Activated CD8-positive, alpha-beta memory T cell treated with anti-CD3 and anti-CD28 coated beads, Interleukin-2, amount 10 ng/mL, durations not matched to agents 7 days and 5 days (primary cell): Measurements from ENCODE around the gene ADAMTSL1. TPM values are rescaled to one million over a fixed set of nuclear protein-coding genes. Genes with fewer than 3 reads are reported as not detected.

ENCODE experiments used
- ATAC-seq: fragments of 150-1000 bp; cut with Tn5 transposase; one replicate; pipeline ENCODE4 v1.10.0; 2021; ENCODE audit warnings: moderate library complexity
- CTCF ChIA-PET: fragments of 350-600 bp; sonication (Branson Sonifier 250); formaldehyde crosslinking; loops from one replicate; lab custom pipeline; 2021; ENCODE audit warnings: antibody characterized with exemption; lab: Charles Lee
- DNase-seq: peaks from one replicate; pipeline ENCODE4 v3.0.0-alpha.2; 2020
- H3K27ac Mint-ChIP-seq: one replicate; pipeline ENCODE4 v1.8.0; 2021; ENCODE audit warnings: mild to moderate bottlenecking, mixed read lengths
- H3K27me3 Mint-ChIP-seq: one replicate; pipeline ENCODE4 v1.8.0; 2021; ENCODE audit warnings: mixed read lengths
- H3K36me3 Mint-ChIP-seq: one replicate; pipeline ENCODE4 v1.8.0; 2021; ENCODE audit warnings: mild to moderate bottlenecking, mixed read lengths
- H3K4me1 Mint-ChIP-seq: one replicate; pipeline ENCODE4 v1.8.0; 2021; ENCODE audit warnings: mixed read lengths
- H3K4me3 Mint-ChIP-seq: one replicate; pipeline ENCODE4 v1.8.0; 2021; ENCODE audit warnings: mild to moderate bottlenecking, moderate library complexity, mixed read lengths
- H3K9me3 Mint-ChIP-seq: one replicate; pipeline ENCODE4 v1.8.0; 2022; ENCODE audit warnings: low read depth, mixed read lengths
- total RNA-seq, 2 experiments: library from RNA; stranded (reverse); gene quantifications; one replicate each; pipeline ENCODE4 v1.2.3, GENCODE V29; 2021

Gene ADAMTSL1
- total RNA-seq, 2 experiments from 2014 or later: not detected

DNA sequence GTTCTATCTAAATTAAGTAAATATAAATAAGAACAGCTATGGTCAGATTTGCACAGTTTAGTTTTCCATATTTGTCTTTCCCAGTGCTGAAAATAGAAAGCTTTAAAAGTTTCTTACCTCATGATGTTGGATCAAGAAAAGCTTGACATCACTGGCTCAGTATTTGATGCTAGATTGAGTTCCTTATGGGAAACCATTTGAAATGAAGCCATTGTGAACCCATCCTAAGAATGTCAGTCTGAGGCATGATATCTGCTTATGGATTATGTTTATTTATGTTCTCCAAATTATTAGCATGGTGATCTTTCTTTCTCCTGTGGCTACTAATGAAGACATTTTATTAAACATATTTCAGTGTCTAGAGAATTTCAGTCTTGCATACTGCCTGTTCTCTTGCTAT is 143.0 kb downstream of the ADAMTSL1 start:
- H3K4me3 Mint-ChIP-seq: no peak overlapping the region
- no peak for ATAC-seq
- no peaks in the 10 kb centered on the region for H3K9me3 Mint-ChIP-seq
- no peaks in the 10 kb centered on the region for H3K27me3 Mint-ChIP-seq
- CTCF ChIA-PET: no interaction called here
- no peaks in the 10 kb centered on the region for H3K4me1 Mint-ChIP-seq
- no peak for DNase-seq
- H3K27ac Mint-ChIP-seq: no peak overlapping the region
- H3K36me3 Mint-ChIP-seq: no peaks in the 10 kb centered on the region

DNA sequence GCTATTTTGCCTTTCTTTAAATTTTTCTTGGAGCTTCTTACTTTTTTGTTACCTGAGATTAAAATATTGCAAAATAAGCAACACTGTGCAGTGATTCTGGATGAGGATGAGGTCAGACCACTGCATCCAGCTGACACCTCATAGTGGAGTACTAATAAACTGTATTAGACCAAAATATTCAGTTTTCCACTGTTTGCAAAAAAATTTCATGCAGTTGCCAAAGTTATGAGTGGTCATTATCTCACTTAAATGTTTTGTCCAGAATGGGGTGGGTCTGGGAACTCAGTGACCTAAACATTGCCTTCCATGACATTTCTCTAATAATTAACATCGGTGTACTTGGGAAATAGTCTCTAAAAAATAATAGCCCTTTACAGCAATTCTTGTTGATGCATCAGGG is 143.8 kb downstream of the ADAMTSL1 start:
- ATAC-seq (no peak), DNase-seq (no peak)
- Mint-ChIP-seq H3K4me1 (no peaks in the 10 kb centered on the region), H3K27me3 (no peaks in the 10 kb centered on the region), H3K9me3 (no peaks in the 10 kb centered on the region), H3K4me3 (no peak overlapping the region), H3K27ac (no peak overlapping the region), H3K36me3 (no peaks in the 10 kb centered on the region)
- CTCF ChIA-PET: no interaction called here

DNA sequence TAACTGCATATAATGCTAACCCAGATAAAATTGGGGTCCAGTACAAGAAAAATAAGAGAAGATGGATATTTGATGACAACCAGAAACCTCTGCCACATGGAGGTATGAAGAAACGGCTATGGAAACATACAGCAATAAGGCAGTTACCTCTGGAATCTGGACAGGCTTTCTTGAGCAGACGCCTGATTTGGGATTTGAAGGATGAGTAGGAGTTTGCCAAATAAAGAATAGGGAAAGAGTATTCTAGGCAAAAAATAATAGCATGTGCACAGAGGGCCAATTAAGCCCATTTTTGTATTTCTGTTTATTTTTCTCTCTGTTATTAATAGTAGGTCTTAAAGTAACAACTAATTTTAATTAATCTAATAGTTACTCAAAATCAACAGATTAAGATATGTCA is 144.9 kb downstream of the ADAMTSL1 start:
- no peaks in the 10 kb centered on the region for H3K9me3 Mint-ChIP-seq
- no peaks in the 10 kb centered on the region for H3K4me1 Mint-ChIP-seq
- CTCF ChIA-PET: no interaction called here
- no peak overlapping the region for H3K27ac Mint-ChIP-seq
- H3K27me3 Mint-ChIP-seq: no peaks in the 10 kb centered on the region
- no peak overlapping the region for H3K4me3 Mint-ChIP-seq
- no peaks in the 10 kb centered on the region for H3K36me3 Mint-ChIP-seq
- DNase-seq (no peak), ATAC-seq (no peak)

DNA sequence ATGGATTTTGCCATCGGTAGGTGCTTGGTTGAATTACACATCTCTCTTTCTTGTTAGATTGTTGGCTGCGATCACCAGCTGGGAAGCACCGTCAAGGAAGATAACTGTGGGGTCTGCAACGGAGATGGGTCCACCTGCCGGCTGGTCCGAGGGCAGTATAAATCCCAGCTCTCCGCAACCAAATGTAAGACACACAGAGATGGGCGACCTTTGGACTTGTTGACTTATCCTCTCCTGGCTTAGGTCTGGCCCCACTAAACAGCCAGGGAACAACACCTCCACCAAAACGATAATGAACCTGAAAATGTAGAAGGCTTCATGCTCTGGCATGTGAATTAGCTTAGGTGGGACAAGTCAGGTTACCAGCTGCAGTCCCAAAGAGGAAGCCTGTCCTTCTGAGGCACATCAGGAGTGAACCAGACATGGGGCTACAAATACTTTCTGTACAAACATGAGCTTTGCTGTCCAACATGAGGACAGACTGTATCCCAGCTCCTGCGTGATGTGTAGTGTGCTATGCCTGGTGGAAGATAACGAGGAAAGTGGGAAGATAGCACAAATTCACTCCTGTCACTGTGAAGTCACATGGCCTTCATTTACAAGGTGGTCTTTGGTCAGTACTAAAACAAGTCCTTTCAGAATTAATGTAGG is 148.4 kb downstream of the ADAMTSL1 start:
- Mint-ChIP-seq H3K4me1 (no peaks in the 10 kb centered on the region), H3K36me3 (no peaks in the 10 kb centered on the region), H3K27me3 (no peaks in the 10 kb centered on the region), H3K4me3 (no peak overlapping the region), H3K27ac (no peak overlapping the region), H3K9me3 (no peaks in the 10 kb centered on the region)
- ATAC-seq (no peak), DNase-seq (no peak)
- CTCF ChIA-PET: interaction anchor here (0.6 kb wide), 1 partner anchor 1763 kb away, joined by 3 read pairs; no protein-coding TSS in a partner anchor

DNA sequence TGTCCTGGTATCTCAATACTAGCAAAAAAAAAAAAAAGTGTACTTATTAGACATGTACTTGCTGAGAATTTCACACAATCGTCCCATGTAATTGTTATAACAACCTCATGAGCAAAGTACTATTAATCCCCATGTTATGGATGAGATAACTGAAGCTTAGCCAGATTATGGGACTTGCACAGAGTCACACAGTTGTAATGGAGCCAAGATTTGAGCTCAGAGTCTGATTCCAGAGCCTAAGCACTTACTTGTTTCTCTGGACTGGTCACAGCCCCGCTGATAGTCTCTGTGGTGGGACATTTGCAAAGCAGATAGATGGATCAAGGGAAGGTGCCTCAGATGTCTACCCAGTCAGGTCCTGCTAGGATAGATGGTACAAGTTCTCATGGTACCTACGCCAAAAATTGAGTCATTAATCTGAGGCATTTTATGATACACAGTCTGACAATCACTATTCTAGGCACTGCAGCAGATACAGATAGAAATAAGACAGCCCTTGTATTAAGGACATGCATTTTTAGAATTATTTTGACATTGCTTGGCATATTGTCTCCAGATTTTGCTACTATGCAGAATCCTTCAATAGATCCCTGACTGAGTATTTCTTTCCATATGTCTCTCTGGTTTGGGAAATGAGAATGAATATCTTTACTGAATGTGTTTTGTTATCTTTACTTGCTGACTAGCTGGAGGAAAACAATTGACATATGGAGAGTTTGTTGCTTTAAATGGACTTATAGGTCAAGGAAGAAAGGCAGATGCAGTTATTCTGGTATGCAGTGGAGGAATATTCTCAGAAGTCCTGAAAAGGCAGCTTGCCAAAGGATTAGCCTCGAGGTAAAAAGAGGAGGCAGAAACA is 149.5 kb downstream of the ADAMTSL1 start:
- DNase-seq: no peak
- ATAC-seq: no peak
- Mint-ChIP-seq H3K9me3 (no peaks in the 10 kb centered on the region), H3K27ac (no peak overlapping the region), H3K4me3 (no peak overlapping the region), H3K27me3 (no peaks in the 10 kb centered on the region), H3K36me3 (no peaks in the 10 kb centered on the region), H3K4me1 (no peaks in the 10 kb centered on the region)
- CTCF ChIA-PET: no interaction called here

DNA sequence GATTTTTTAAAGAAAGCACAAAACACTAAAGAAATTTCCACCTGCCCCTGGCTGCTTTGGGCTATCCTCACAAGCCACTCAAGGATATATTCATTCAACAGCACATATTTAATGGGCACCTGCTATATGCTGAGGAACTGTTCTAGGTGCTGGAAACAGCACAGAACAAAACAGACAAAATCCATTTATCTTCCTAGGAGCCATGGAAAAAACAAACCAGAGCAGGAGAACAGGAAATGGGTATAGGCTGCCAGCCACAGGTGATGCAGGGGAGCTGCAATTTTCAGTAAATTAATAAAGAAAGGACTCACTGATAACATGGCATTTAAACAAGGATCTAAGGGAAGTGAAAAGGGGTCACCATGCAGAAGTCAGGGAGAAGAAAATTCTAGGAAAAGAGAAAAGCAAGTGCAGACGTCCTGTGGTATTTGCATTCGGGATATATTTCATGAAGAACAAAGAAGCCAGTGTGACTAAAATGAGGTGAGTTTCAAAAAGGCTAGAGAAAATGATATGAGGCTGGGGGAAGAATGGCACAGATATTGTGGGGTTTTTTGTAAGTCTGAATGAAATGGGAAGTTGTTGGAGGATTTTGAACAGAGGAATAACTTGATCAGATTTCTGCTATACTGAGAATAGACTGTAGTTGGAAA is 152.2 kb downstream of the ADAMTSL1 start:
- Mint-ChIP-seq H3K27ac (no peak overlapping the region), H3K27me3 (no peaks in the 10 kb centered on the region), H3K4me1 (no peaks in the 10 kb centered on the region), H3K9me3 (no peaks in the 10 kb centered on the region), H3K4me3 (no peak overlapping the region), H3K36me3 (no peaks in the 10 kb centered on the region)
- DNase-seq (no peak), ATAC-seq (no peak)
- CTCF ChIA-PET: no interaction called here

DNA sequence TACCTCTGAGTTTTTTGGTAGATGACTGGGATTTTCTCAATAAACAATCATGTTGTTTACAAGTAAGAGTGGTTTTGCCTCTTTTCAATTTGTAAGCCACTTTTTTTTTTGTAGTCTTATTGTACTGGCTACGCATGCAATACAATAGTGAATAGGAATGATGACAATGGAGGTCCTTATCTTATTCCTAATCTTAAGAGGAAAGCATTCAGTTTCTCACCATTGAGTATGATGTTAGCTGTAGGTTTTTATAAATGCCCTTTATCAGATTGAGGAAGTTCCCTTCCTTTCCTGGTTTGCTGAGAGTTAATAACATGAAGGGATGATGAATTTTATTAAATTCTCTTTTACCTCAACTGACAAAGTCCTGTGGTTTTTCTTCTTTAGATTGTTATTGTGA is 155.2 kb downstream of the ADAMTSL1 start:
- H3K27ac Mint-ChIP-seq: no peak overlapping the region
- H3K4me3 Mint-ChIP-seq: no peak overlapping the region
- CTCF ChIA-PET: no interaction called here
- ATAC-seq (no peak), DNase-seq (no peak)
- no peaks in the 10 kb centered on the region for H3K27me3 Mint-ChIP-seq
- no peaks in the 10 kb centered on the region for H3K9me3 Mint-ChIP-seq
- H3K36me3 Mint-ChIP-seq: no peaks in the 10 kb centered on the region
- no peaks in the 10 kb centered on the region for H3K4me1 Mint-ChIP-seq

DNA sequence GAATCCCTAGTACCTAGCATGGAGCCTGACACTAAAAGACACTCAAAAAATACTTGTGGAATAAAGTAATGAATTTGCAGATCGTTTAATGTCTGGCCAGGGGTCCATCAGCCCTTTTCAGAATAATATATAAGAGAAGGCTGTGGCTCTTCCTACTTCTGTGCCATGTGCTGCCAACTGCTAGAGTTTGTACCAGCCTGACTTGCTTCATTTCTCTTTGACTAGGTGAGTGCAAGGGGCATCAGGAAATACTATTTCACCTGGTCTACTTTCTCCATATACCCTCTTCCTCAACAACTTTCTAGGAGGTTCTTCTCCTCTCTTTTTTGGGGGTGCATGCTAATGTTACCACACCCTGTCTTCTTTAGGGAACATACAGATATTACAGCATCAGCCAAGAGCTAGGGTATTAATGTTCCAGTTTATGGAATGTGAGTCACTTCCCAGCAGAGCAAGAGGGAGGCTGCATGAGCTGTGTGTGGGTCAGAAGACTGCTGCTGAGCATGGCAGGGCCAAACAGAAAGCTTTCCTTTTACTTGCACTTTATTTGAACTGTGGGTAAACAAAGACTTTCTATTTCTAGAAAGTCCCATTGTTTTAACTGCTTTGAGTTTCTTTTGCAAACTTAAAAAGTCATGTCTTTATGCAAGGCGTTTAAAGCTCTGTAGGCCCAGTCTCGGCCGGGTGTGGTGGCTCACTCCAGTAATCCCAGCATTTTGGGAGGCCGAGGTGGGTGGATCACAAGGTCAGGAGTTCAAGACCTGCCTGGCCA is 158.9 kb downstream of the ADAMTSL1 start:
- no peak overlapping the region for H3K4me3 Mint-ChIP-seq
- CTCF ChIA-PET: no interaction called here

DNA sequence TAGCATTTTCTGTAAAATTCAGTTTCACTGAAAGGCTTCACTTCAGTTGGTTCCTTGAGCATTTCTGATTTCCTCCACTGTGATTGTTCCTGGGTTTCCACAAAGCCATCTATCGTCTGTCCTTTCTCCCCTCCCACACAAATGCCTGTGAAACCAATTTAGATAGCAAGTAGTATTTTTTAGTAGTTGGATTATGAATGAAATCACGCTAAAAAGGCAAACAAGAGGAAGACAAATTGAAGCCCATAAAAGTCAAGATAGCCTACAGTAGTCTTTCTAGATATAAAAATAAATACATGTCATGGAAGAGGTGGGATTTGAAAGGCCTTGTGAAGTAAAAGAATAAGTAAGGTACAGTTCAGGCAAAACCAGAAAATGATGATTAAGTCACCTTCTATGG is 162.8 kb downstream of the ADAMTSL1 start:
- no peak for ATAC-seq

More for the DNA sequence above, 158.9 kb downstream of the ADAMTSL1 start:
- H3K27me3 Mint-ChIP-seq: no peaks in the 10 kb centered on the region
- H3K4me1 Mint-ChIP-seq: no peaks in the 10 kb centered on the region
- H3K36me3 Mint-ChIP-seq: no peaks in the 10 kb centered on the region
- H3K9me3 Mint-ChIP-seq: no peaks in the 10 kb centered on the region
- H3K27ac Mint-ChIP-seq: no peak overlapping the region
- no peak for DNase-seq
- no peak for ATAC-seq

DNA sequence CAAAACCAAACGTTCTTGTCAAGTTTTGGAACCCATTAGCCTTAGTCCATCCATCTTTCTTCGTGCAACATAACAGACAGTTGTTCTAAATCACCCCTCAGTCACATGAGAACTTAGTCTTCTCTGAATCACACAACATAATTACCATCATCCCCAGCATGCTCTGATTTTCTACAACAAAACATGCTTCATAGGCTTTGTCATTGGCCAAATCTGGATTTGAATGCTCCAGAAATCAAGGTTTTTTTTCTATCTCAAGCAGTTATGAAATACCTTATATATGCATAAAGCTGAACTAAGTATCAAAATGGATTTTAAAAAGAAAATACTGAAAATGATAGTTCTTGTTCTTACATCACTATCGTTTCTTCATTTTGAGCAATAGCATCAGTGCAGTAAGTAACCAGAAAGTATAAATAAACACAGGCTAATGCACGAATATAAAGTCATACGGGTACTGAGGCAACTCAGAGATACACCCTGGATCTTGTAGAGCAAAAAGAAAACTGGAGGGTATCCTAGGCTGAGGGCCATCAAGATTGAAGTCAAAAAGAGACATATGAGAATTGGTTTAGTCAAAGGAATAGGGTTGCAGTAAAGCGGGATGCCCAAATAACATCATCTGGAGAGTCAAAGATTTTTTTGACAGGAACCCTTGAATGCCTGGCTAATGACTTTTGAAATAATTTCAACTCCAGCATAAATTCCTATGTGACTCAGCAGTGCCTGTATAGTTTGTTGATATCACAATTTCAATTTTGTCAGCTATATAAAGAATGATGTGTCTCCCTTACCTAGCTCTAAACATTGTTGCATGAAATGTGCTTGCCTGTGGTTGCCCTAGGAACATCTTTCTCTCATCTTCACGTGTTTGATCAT is 164.7 kb downstream of the ADAMTSL1 start:
- no peak overlapping the region for H3K27ac Mint-ChIP-seq
- CTCF ChIA-PET: no interaction called here
- ATAC-seq (no peak), DNase-seq (no peak)
- H3K4me3 Mint-ChIP-seq: no peak overlapping the region
- no peaks in the 10 kb centered on the region for H3K36me3 Mint-ChIP-seq
- no peaks in the 10 kb centered on the region for H3K4me1 Mint-ChIP-seq
- H3K27me3 Mint-ChIP-seq: no peaks in the 10 kb centered on the region
- H3K9me3 Mint-ChIP-seq: no peaks in the 10 kb centered on the region

More for the DNA sequence above, 162.8 kb downstream of the ADAMTSL1 start:
- CTCF ChIA-PET: no interaction called here
- Mint-ChIP-seq H3K27ac (no peak overlapping the region), H3K9me3 (no peaks in the 10 kb centered on the region), H3K4me3 (no peak overlapping the region), H3K36me3 (no peaks in the 10 kb centered on the region), H3K4me1 (no peaks in the 10 kb centered on the region), H3K27me3 (no peaks in the 10 kb centered on the region)
- no peak for DNase-seq

DNA sequence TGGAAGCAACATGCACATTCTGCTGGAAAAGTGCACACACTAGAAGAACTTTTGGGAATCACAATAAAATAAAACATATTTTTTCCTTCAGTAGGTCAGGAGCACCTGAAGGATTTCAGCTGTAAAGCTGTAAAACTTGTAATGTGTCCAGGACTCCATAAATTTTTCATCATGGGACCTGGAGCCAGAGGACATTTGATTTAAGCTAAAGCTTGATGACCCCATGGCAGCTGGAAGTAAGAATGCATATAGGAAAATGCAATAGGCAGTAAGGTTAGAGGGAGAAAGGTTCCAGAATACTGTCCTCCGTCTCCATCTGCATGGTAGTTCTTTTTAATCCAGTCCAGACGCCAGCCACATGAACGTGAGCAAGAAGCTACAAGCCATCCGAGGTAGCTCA is 166.0 kb downstream of the ADAMTSL1 start:
- Mint-ChIP-seq H3K4me3 (no peak overlapping the region), H3K36me3 (no peaks in the 10 kb centered on the region), H3K27ac (no peak overlapping the region), H3K4me1 (no peaks in the 10 kb centered on the region), H3K9me3 (no peaks in the 10 kb centered on the region), H3K27me3 (no peaks in the 10 kb centered on the region)
- CTCF ChIA-PET: no interaction called here
- DNase-seq (no peak), ATAC-seq (no peak)

DNA sequence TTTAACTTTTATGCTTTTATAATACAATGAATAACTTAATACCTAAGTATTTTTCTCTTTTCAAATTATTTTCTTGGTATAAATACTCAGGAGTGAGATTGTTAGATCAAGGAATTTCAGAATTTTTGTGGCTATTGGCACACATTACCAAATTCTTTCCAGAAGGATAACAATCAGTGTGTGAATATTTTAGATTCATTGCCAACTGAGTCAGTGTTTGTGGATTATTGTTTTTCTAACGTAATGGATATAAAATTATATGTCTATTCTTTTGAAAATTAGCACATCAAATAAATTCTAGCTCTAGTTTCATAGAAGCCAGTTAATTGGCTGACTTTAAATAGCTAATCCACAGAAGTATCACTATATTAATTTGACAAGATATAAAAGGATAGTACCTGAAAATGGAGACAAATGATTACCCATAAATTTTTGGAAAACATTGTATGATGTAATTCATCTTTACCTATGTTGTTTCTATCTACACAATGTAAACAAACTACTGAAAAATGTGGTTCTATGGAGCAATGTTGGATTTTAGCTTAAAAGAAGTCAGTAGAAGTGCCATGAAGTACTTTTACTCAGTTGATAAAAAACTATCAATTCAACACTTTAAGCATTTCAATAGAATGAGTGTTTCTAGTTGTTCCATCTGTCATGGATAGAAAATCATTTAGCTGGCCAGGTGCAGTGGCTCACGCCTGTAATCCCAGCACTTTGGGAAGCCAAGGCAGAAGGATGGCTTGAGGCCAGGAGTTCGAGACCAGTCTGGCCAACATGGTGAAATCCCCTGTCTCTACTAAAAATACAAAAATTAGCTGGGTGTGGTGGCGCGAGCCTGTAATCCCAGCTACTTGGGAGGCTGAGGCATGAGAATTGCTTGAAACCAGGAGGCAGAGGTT is 185.1 kb downstream of the ADAMTSL1 start:
- DNase-seq (no peak), ATAC-seq (no peak)
- no peaks in the 10 kb centered on the region for H3K36me3 Mint-ChIP-seq
- CTCF ChIA-PET: no interaction called here
- H3K4me3 Mint-ChIP-seq: no peak overlapping the region
- no peaks in the 10 kb centered on the region for H3K4me1 Mint-ChIP-seq
- H3K9me3 Mint-ChIP-seq: no peaks in the 10 kb centered on the region
- no peaks in the 10 kb centered on the region for H3K27me3 Mint-ChIP-seq
- H3K27ac Mint-ChIP-seq: no peak overlapping the region
